D721Med (cell line): ENCODE data around the gene IPCEF1.

Experiments
- DNase-seq: peaks from one replicate; pipeline ENCODE4 v3.0.0; 2011; ENCODE audit warnings: low spot score; ENCODE audit not compliant: insufficient read length
- FAIRE-seq: peaks from 2 replicates; lab custom pipeline; 2011; peaks lifted over from hg19 to GRCh38; lab: Jason Lieb, UNC
- CTCF ChIP-seq: IDR thresholded peaks from 2 replicates; pipeline ENCODE4 v1.5.1; 2012; ENCODE audit warnings: mild to moderate bottlenecking, control low read depth; ENCODE audit not compliant: insufficient read depth; ENCODE audit errors: missing control alignments

IPCEF1 gene

GRCh38 chr6:154138793-154139192 is 217.8 kb downstream of the IPCEF1 start:
- DNase-seq: no peak
- FAIRE-seq: no peak
- no peak for TF ChIP-seq CTCF

GRCh38 chr6:154134471-154135147 is 222.0 kb downstream of the IPCEF1 start:
- no peak for FAIRE-seq
- DNase-seq: no peak
- no peak for TF ChIP-seq CTCF

- DNase-seq (no peak), FAIRE-seq (no peak)
- no peak for TF ChIP-seq CTCF
These were observed 228.9 kb downstream of the IPCEF1 start for GRCh38 chr6:154127657-154128056.

- DNase-seq (no peak), FAIRE-seq (no peak)
- no peak for TF ChIP-seq CTCF
These were observed 231.2 kb downstream of the IPCEF1 start for GRCh38 chr6:154125421-154125820.

- DNase-seq: no peak
- no peak for TF ChIP-seq CTCF
- FAIRE-seq: no peak
These were observed 233.2 kb downstream of the IPCEF1 start for GRCh38 chr6:154123155-154123956.

- no peak for TF ChIP-seq CTCF
- FAIRE-seq (no peak), DNase-seq (no peak)
These were observed 234.2 kb downstream of the IPCEF1 start for GRCh38 chr6:154122195-154122925.
